B cell (primary cell): Measurements from ENCODE around the gene BTRC. TPM values are rescaled to one million over a fixed set of nuclear protein-coding genes. Genes with fewer than 3 reads are reported as not detected.
A peak's percentile ranks its signal among the peaks of the same experiment; 100 is the strongest.

Experiments used
- ATAC-seq: fragments of 200-7000 bp; cut with Tn5 transposase; one replicate; pipeline ENCODE4 v1.10.0; 2021; ENCODE audit warnings: low read depth, mild to moderate bottlenecking, moderate number of reproducible peaks, moderate library complexity
- CTCF ChIA-PET: fragments of 350-600 bp; sonication (Branson Sonifier 250); formaldehyde crosslinking; loops from one replicate; lab custom pipeline; 2021; ENCODE audit warnings: antibody characterized with exemption, inconsistent platforms; lab: Charles Lee
- POLR2A ChIA-PET: fragments of 350-600 bp; sonication (Branson Sonifier 250); formaldehyde crosslinking; loops from one replicate; lab custom pipeline; 2021; ENCODE audit warnings: antibody characterized with exemption; lab: Charles Lee
- DNase-seq: peaks from one replicate; pipeline ENCODE4 v3.0.0; 2013
- H2AFZ ChIP-seq: 2 replicates; pipeline ENCODE4 v1.6.1; 2012; ENCODE audit warnings: mild to moderate bottlenecking, low read depth, low read length; ENCODE audit not compliant: insufficient read depth, poor library complexity, severe bottlenecking
- H3K27ac ChIP-seq, 2 donors: 1 replicate in 1 of 2; 2 replicates in 1 of 2; pipeline ENCODE4 v1.5.1; 2012 to 2013; ENCODE audit warnings: low read length in 2 of 2, mild to moderate bottlenecking in 2 of 2, moderate library complexity in 1 of 2
- H3K27me3 ChIP-seq, 4 experiments: fragments of 200-600 bp in 1 of 4; sonication (generic) in 1 of 4; replicated peaks in 1 of 4; 1 replicate in 2 of 4; 2 replicates in 2 of 4; pipeline versions ENCODE4 v1.6.1 to v1.7.0; 2013 to 2016; ENCODE audit warnings: low read length in 3 of 4, mild to moderate bottlenecking in 2 of 4, mixed read lengths in 1 of 4, moderate library complexity in 1 of 4; ENCODE audit not compliant: insufficient read depth in 4 of 4, control insufficient read depth in 3 of 4; ENCODE audit errors: control extremely low read depth in 1 of 4
- H3K36me3 ChIP-seq, 2 experiments: replicated peaks in 1 of 2; 1 replicate in 1 of 2; 2 replicates in 1 of 2; pipeline versions ENCODE4 v1.6.1 to v1.7.1; 2013; ENCODE audit warnings: low read length in 1 of 2; ENCODE audit not compliant: insufficient read depth in 2 of 2, control insufficient read depth in 1 of 2; ENCODE audit errors: control extremely low read depth in 1 of 2, extremely low read depth in 1 of 2
- H3K4me1 ChIP-seq, 2 donors: fragments of 200-600 bp in 1 of 2; sonication (generic) in 1 of 2; 1 replicate in 1 of 2; 2 replicates in 1 of 2; pipeline versions ENCODE4 v1.5.1 to v1.6.1; 2013 to 2017; ENCODE audit warnings: low read length in 2 of 2; ENCODE audit not compliant: control insufficient read depth in 2 of 2, insufficient read depth in 2 of 2
- H3K4me2 ChIP-seq: replicated peaks from 2 replicates; pipeline ENCODE3; 2012; ENCODE audit warnings: mild to moderate bottlenecking, low read depth, low read length; ENCODE audit not compliant: poor library complexity, severe bottlenecking
- H3K4me3 ChIP-seq, 5 experiments: fragments of 200-600 bp in 1 of 5; sonication (generic) in 1 of 5; 1 replicate in 3 of 5; 2 replicates in 2 of 5; pipeline versions ENCODE4 v1.5.1 to v1.7.0; 2011 to 2016; ENCODE audit warnings: low read length in 4 of 5, mild to moderate bottlenecking in 4 of 5, low read depth in 2 of 5, control low read depth in 1 of 5, moderate library complexity in 1 of 5; ENCODE audit not compliant: insufficient read depth in 1 of 5; ENCODE audit errors: control extremely low read depth in 1 of 5, extremely low read depth in 1 of 5
- H3K79me2 ChIP-seq: fragments of 200-600 bp; sonication (generic); one replicate; pipeline ENCODE4 v1.6.0; 2016; ENCODE audit warnings: low read length; ENCODE audit not compliant: control insufficient read depth, insufficient read depth
- H3K9ac ChIP-seq: fragments of 200-600 bp; sonication (generic); 2 replicates; pipeline ENCODE4 v1.6.1; 2017; ENCODE audit warnings: mild to moderate bottlenecking, low read length, moderate library complexity
- H3K9me3 ChIP-seq, 3 donors: one replicate each; pipeline versions ENCODE4 v1.6.1 to v1.7.1; 2013; ENCODE audit warnings: low read length in 2 of 3; ENCODE audit not compliant: control insufficient read depth in 2 of 3, insufficient read depth in 1 of 3; ENCODE audit errors: control extremely low read depth in 1 of 3
- H4K20me1 ChIP-seq: 2 replicates; pipeline ENCODE4 v1.6.0; 2012; ENCODE audit warnings: mild to moderate bottlenecking, low read length; ENCODE audit not compliant: insufficient read depth, control insufficient read depth, poor library complexity, severe bottlenecking
- H3K27ac Mint-ChIP-seq: one replicate; pipeline ENCODE4 v1.8.0; 2021; ENCODE audit warnings: mixed read lengths
- H3K27me3 Mint-ChIP-seq: one replicate; pipeline ENCODE4 v1.8.0; 2021; ENCODE audit warnings: mixed read lengths
- H3K4me1 Mint-ChIP-seq: one replicate; pipeline ENCODE4 v1.8.0; 2021; ENCODE audit warnings: mixed read lengths
- H3K4me3 Mint-ChIP-seq: one replicate; pipeline ENCODE4 v1.8.0; 2021; ENCODE audit warnings: mixed read lengths
- H3K9me3 Mint-ChIP-seq: one replicate; pipeline ENCODE4 v1.8.0; 2022; ENCODE audit warnings: mixed read lengths; ENCODE audit not compliant: insufficient read depth
- CTCF ChIP-seq: fragments of 200-600 bp; IDR thresholded peaks from one replicate; pipeline ENCODE4 v1.8.0; 2022; ENCODE audit warnings: antibody characterized with exemption, mild to moderate bottlenecking
- EZH2 ChIP-seq: IDR thresholded peaks from 2 replicates; pipeline ENCODE4 v1.6.1; 2012; ENCODE audit warnings: borderline replicate concordance, low read depth, mild to moderate bottlenecking, moderate library complexity, low read length; ENCODE audit not compliant: insufficient read depth, poor library complexity, severe bottlenecking
- WGBS: methylation state at CpG from one replicate; pipeline ENCODE4 v1.1.5; 2013; ENCODE audit warnings: missing lambda C conversion rate; ENCODE audit not compliant: insufficient coverage; 5-methylcytosine and 5-hydroxymethylcytosine counted together
- intact Hi-C: fragments of 100-400 bp; cut with micrococcal nuclease; formaldehyde crosslinking; loops from one replicate; pipeline ENCODE4 v1.10.0; 2022
- polyA plus RNA-seq: library from polyadenylated mRNA; depleted of rRNA; stranded (reverse); fragments of >200 nt; gene quantifications from 2 replicates; pipeline ENCODE4 v1.2.3, GENCODE V29; 2012
- total RNA-seq, 2 donors: library from RNA; stranded (reverse); fragments of 120-200 nt in 1 of 2; gene quantifications; 1 replicate in 1 of 2; 2 replicates in 1 of 2; pipeline versions ENCODE4 v1.2.3 to v1.2.4, GENCODE V29; 2013 to 2022

The BTRC gene
- total and polyA plus RNA-seq, 2 donors (not counting 1 experiment from before 2014, with no cell fraction given): 4.3 to 21.9 TPM

DNA sequence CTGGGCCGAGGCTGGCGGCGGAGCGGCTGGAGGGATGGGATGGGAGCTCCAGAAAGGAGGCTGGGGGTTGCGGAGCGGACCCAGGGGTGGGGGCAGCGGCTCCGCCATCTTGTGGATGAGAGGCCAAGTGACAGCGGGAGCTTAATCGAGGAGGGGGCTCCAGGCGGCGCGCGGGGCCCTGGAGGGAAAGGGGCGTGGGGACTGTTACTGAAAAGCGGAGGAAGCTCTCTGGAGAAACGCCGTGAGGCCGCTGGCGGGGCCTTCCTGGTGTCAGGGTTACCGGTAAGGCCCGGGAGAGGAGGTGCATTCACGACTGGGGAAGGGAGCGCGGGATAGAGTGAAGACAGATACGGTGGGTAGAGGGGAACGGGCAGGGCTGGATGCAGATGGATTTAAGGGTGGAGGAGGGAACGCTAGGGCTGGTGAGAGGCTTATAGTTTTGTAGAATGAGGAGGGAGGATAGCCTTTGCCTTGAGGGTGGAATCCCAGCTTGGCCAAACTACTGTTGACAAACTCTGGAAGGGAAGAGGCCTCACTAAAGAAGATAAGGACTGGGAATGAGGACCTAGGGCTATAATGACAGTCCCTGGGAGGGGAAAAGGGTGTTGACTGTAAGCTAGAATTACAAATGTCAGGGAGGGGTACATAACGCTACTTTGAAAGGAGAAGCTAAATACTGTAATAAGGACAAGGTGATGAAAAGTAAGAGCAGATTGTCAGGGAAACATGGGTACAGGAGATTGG is 535 bp downstream of the BTRC start:
- peak overlapping the region; percentile 94 for H3K4me3 Mint-ChIP-seq
- 1% methylated on average over 29 of the region's 29 CpGs for WGBS
- H3K27ac ChIP-seq: peak overlapping the region; percentile 42 to 88
- DNase-seq (no peak), ATAC-seq (no peak)
- ChIA-PET POLR2A (interaction anchor here (0.6 to 1.2 kb wide), 2 partner anchors 291 to 1920 kb away, joined by 3 to 4 read pairs; no protein-coding TSS in a partner anchor), CTCF (interaction anchor here (0.9 to 1.2 kb wide), 3 partner anchors 113 to 216 kb away, joined by 3 read pairs; no protein-coding TSS in a partner anchor)
- no peaks in the 10 kb centered on the region for H4K20me1 ChIP-seq
- H3K27ac Mint-ChIP-seq: peak overlapping the region; percentile 99
- peak overlapping the region; percentile 92 for H3K4me2 ChIP-seq
- peaks cover 11 to 13% of the 10 kb centered on the region in 2 donors for H3K4me1 ChIP-seq
- TF ChIP-seq CTCF: no peak
- no peak for TF ChIP-seq EZH2
- H3K9me3 Mint-ChIP-seq: no peaks in the 10 kb centered on the region
- peak overlapping the region; percentile 99 for H2AFZ ChIP-seq
- peaks cover 45% of the 10 kb centered on the region for H3K79me2 ChIP-seq
- intact Hi-C loops: loop anchor here (2.0 to 10.0 kb wide), 7 partner anchors 127 to 890 kb away; partner anchors contain the start of genes ARMH3, GBF1, HIF1AN and LBX1
- peaks cover 15% of the 10 kb centered on the region for H3K27me3 Mint-ChIP-seq
- peaks cover 0 to 9% (median 2%) of the 10 kb centered on the region in 4 experiments for H3K27me3 ChIP-seq
- peaks cover 22% of the 10 kb centered on the region for H3K4me1 Mint-ChIP-seq
- peak overlapping the region; percentile 93 for H3K9ac ChIP-seq
- H3K4me3 ChIP-seq: peak overlapping the region; percentile 63 to 87 (median 79)
- no peaks in the 10 kb centered on the region for H3K9me3 ChIP-seq
- H3K36me3 ChIP-seq: no peaks in the 10 kb centered on the region
